SK-N-SH treated with all-trans-retinoic acid at 6 μM for 48 hours (cell line): ENCODE measurements around the gene OR2B6.

ENCODE experiments used
- ARNTL ChIP-seq: fragments of 450-650 bp; formaldehyde crosslinking; IDR thresholded peaks from 2 replicates; pipeline ENCODE4 v1.5.0; 2020; ENCODE audit warnings: low read depth, mild to moderate bottlenecking, moderate library complexity, borderline replicate concordance
- BACH2 ChIP-seq: fragments of 250-450 bp; sonication (Bioruptor Pico); IDR thresholded peaks from 2 replicates; pipeline ENCODE4 v1.9.0; 2021; ENCODE audit warnings: mild to moderate bottlenecking, borderline replicate concordance
- CREB5 ChIP-seq: fragments of 250-450 bp; sonication (Bioruptor Pico); IDR thresholded peaks from 2 replicates; pipeline ENCODE4 v1.5.1; 2020; ENCODE audit warnings: low read depth, mild to moderate bottlenecking, moderate library complexity
- CSDC2 ChIP-seq: fragments of 250-450 bp; sonication (Bioruptor Pico); IDR thresholded peaks from 2 replicates; pipeline ENCODE4 v1.5.0; 2020; ENCODE audit warnings: mild to moderate bottlenecking, moderate library complexity
- CSRNP3 ChIP-seq: fragments of 250-450 bp; sonication (Bioruptor Pico); IDR thresholded peaks from 2 replicates; pipeline ENCODE4 v1.5.1; 2021; ENCODE audit warnings: mild to moderate bottlenecking, moderate library complexity
- ESRRG ChIP-seq: fragments of 250-450 bp; sonication (Bioruptor Pico); IDR thresholded peaks from 2 replicates; pipeline ENCODE4 v1.6.1; 2021; ENCODE audit warnings: mild to moderate bottlenecking
- ISL1 ChIP-seq: fragments of 250-450 bp; sonication (Bioruptor Pico); IDR thresholded peaks from 2 replicates; pipeline ENCODE4 v2.1.2; 2022; ENCODE audit warnings: mild to moderate bottlenecking, moderate library complexity
- OSR1 ChIP-seq: fragments of 250-450 bp; sonication (Bioruptor Pico); IDR thresholded peaks from 2 replicates; pipeline ENCODE4 v1.8.0; 2022; ENCODE audit warnings: moderate library complexity, mild to moderate bottlenecking, inconsistent platforms
- PATZ1 ChIP-seq: fragments of 250-450 bp; sonication (Bioruptor Pico); IDR thresholded peaks from 2 replicates; pipeline ENCODE4 v1.8.0; 2020; ENCODE audit warnings: mild to moderate bottlenecking, moderate library complexity, borderline replicate concordance
- POU6F1 ChIP-seq: fragments of 250-450 bp; sonication (Bioruptor Pico); IDR thresholded peaks from 2 replicates; pipeline ENCODE4 v1.8.0; 2021; ENCODE audit warnings: low read depth, mild to moderate bottlenecking, moderate library complexity, borderline replicate concordance
- RARB ChIP-seq: fragments of 250-450 bp; sonication (Bioruptor Pico); IDR thresholded peaks from 2 replicates; pipeline ENCODE4 v1.8.0; 2021; ENCODE audit warnings: mild to moderate bottlenecking, moderate library complexity
- ZFP3 ChIP-seq: fragments of 250-450 bp; sonication (Bioruptor Pico); IDR thresholded peaks from 2 replicates; pipeline ENCODE4 v1.5.0; 2020; ENCODE audit warnings: mild to moderate bottlenecking, moderate library complexity
- ZNF565 ChIP-seq: fragments of 450-650 bp; formaldehyde crosslinking; conservative IDR thresholded peaks from 2 replicates; pipeline ENCODE4 v1.5.0; 2020; ENCODE audit warnings: low read depth, mild to moderate bottlenecking, moderate library complexity
- ZNF8 ChIP-seq: fragments of 450-650 bp; formaldehyde crosslinking; IDR thresholded peaks from 2 replicates; pipeline ENCODE4 v1.5.0; 2020; ENCODE audit warnings: mild to moderate bottlenecking, moderate library complexity

GRCh38 chr6:28002161-28002560 is 45.1 kb downstream of the OR2B6 start:
- TF ChIP-seq ZNF8 (CRISPR knock-in tag) (no peak), POU6F1 (CRISPR knock-in tag) (no peak), CSDC2 (CRISPR knock-in tag) (no peak), PATZ1 (no peak), CREB5 (CRISPR knock-in tag) (no peak), ESRRG (CRISPR knock-in tag) (no peak), RARB (CRISPR knock-in tag) (no peak), ZNF565 (CRISPR knock-in tag) (no peak), CSRNP3 (CRISPR knock-in tag) (no peak), OSR1 (CRISPR knock-in tag) (no peak), BACH2 (CRISPR knock-in tag) (no peak), ARNTL (CRISPR knock-in tag) (no peak), ISL1 (CRISPR knock-in tag) (no peak), ZFP3 (no peak)
